GM21360 (cell line): ENCODE measurements around the gene GCDH.
"Not testable (repeated sequence)": the region's sequence is repeated elsewhere in the genome, so short reads cannot be mapped to it uniquely, and the experiment has no call there.

Experiments used
- ATAC-seq: cut with Tn5 transposase; IDR thresholded peaks from one replicate; pipeline ENCODE4 v1.9.1; 2021; ENCODE audit warnings: mild to moderate bottlenecking, moderate library complexity; ENCODE audit not compliant: unreplicated experiment

GCDH gene

DNA sequence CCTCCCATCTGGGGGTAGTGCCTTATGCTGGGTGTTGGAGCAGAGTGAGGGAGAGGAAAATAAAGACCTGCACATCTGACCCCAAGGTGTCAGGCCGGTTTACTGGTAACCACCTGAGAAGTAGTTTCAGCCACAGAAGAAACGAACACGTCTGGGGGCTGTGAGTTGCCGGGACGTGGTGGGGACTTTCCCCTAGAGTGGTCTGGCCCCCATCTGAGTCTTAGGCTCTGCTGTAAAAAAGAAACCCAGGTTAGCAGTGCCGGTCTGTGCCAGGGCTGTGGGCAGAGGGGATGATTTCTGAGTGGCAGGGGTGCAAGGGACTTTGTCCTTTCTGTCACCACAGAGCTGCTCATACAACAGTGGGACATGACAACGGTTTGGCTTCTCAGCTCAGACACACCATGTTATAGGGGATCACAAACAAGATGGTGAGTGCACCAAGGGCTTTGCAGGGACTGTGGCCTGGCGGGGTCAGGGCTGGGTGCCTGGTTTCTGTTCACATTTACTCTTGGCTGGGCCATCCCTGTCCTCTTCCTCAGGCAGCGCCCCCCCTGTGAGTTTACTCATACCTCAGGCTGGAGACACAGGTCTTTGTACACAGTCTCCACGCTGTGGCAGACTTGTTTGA lies 9.0 kb downstream of the GCDH start:
- no peak for ATAC-seq

- ATAC-seq = no peak
Measured at GRCh38 chr19:12907166-12907565, 16.2 kb downstream of the GCDH start.

- ATAC-seq = no peak
Measured at GRCh38 chr19:12912571-12912970, 21.6 kb downstream of the GCDH start.

DNA sequence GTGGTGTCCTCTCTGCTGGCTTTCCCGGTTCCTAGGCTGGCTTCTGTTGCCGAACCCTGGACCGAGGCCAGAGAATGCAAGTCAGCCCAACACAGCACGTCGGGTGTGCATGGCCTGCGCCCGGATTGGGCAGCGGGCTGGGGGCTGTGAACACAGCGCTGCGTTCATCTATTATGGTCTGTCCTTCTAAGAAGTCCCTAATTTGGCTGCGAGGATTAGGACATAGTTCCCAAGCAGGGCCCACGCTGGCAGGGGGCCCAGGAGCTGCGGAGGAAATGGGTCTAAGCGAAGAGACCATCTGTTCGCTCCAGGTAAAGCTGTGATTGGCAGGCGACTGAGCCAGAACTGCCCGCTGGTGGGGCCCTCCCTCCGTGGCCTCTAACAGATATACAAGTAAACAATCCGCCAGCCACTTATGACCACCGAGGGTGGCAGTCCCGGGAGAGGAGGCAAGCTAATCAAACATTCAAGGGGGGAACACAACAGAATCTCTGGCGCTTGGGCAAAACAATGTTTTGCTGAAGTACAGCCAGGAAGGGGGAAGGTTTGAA lies 22.1 kb downstream of the GCDH start:
- no peak for ATAC-seq

- ATAC-seq = no peak
Measured at GRCh38 chr19:12913851-12914690, 23.1 kb downstream of the GCDH start.

DNA sequence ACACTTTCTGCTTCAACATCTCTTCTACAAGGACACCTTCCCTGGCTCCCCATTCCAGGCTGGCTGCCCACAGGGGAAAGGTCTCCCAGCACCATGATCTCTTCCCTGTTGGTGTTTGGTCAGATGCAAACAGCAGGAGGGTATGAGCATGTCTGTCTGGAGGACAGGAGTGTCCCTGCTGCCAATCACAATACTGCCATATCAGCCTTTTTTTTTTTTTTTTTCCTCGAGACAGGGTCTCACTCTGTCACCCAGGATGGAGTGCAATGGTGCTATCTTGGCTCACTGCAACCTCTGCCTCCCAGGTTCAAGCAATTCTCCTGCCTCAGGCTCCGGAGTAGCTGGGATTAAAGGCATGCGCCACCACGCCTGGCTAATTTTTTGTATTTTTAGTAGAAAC lies 24.9 kb downstream of the GCDH start:
- not testable (repeated sequence) for ATAC-seq

GRCh38 chr19:12918253-12918652 lies 27.3 kb downstream of the GCDH start:
- ATAC-seq = no peak

- no peak for ATAC-seq
Measured at GRCh38 chr19:12921047-12921446, 30.1 kb downstream of the GCDH start.

- ATAC-seq = no peak
Measured at GRCh38 chr19:12922959-12923358, 32.0 kb downstream of the GCDH start.

DNA sequence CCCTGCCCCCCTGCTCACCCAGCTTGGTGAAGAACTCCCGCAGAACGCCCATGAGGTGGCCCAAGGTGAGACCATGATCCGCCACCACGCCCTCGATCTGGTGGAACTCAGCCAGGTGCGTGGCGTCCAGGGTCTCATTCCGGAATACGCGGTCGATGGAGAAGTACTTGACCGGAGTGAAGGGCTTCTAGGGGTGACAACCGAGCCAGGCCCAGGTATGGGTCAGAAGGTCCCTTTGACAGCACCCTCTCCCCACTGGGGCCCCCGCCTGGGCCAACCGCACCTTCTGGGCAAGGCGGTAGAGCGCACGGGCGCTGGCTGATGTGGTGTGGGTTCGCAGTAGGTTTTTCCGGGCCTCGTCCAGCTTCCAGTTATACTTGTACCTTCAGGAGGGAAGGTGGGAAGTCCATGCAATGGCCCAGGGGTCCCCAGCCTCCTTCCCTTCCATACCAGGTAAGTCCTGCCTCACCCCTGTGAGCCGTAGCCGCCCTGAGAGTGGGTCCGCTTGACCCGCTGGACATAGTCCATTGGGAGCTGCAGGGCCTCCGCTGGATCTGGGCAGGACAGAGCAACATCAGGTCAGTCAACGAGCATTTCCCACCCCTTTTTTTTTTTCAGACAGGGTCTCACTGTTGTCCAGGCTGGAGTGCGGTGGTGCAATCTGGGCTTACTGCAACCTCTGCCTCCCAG lies 33.8 kb downstream of the GCDH start:
- ATAC-seq = no peak

- no peak for ATAC-seq
Measured at GRCh38 chr19:12930002-12930645, 39.2 kb downstream of the GCDH start.

- no peak for ATAC-seq
Measured at GRCh38 chr19:12932392-12933286, 41.7 kb downstream of the GCDH start.

DNA sequence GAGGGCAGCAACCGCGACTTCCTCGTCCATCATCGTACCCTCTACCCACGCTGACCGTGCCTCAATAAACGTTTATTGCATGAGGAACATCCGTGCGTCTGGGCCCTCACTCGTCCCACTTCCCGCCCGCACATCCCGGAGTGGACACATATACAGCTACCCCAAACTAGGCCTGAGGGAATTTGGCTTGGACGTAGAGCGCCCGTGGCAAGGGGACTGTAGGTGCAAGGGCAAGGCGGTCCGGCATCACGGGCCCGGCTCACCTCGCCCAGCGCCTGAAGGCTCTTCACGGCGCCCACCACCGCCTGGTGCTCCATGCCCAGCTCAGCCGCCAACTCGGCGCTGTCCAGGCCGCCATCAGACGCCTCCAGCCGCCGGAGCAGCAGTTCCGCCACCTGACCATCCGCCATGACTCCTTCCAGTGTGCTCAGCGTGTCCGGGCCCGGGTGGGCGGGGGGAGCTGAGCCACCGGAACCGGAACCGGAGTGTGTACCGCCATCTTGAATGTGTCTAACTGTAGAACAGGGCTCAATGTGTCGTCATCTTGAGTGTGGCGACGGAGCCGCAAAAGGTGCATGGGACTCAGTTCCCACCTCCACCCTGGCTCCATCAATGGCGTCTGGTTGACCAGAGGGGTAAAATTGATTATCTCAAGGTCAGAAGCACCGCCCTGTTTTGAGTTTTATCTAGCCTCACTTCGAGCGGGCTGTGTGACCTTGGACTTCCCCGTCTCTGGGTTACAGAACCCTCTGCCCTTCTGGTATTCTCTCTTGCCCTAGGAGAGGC lies 42.5 kb downstream of the GCDH start, which contains the start of gene FARSA:
Gene FARSA (minus strand): TSS at position 425 of the 786 bp plus-strand sequence. CDS start 15 bp downstream, at position 410.
- ATAC-seq = no peak

GRCh38 chr19:12935071-12935470 lies 44.1 kb downstream of the GCDH start:
- ATAC-seq = no peak

DNA sequence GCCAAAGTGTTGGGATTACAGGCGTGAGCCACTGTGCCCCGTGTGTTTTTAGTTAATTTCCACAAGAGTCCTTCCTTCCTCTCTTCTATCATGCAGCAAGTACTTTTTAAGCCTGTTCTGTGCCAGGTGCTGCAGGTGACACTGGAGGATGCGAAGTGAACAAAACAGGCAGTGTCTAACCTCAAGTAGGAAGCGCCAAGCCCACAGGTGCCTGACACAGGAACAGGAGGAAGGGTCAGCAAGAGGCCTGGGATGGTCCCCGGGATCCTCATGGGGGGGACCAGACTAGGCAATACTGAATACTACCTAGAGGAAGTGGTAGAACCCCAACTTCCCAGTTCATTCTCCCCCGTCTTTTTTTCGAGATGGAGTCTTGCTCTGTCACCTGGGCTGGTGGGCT lies 45.6 kb downstream of the GCDH start:
- no peak for ATAC-seq

DNA sequence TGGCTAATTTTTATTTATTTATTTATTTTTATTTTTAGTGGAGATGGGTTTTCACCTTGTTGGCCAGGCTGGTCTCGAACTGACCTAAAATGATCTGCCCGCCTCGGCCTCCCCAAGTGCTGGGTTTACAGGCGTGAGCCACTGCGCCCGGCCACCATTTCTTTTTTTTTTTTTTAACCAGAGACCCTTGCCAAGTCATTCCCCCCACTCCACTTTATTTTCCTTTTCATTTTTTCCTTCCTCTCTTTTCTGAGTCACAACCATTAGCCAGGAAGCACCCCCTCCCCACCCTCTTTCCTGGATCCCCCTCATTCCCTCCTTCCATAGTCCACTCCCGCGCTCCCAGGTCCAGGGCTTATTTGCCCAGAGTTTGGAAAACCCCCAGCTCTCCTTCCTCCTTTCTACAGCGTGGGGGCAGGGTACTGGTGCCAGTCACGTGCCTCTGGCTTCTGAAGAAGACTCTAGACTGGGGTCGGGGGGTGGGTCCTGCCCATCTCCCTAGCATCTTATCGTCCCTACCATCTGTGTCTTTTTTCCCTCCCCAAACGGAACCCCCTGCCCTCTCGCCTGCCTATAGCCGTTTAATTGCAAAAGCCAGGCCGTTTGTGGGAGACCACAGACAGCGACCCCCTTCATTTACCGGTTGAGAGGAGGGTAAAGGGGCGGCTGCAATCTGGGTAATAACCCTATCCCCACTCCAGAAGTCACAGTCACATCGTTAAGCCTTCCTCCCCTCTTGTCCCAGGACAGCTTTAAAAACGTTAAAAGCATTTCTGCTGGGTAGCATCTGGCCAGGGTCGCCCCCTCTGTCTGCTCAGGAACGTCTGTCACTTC lies 46.4 kb downstream of the GCDH start:
- ATAC-seq = no peak

DNA sequence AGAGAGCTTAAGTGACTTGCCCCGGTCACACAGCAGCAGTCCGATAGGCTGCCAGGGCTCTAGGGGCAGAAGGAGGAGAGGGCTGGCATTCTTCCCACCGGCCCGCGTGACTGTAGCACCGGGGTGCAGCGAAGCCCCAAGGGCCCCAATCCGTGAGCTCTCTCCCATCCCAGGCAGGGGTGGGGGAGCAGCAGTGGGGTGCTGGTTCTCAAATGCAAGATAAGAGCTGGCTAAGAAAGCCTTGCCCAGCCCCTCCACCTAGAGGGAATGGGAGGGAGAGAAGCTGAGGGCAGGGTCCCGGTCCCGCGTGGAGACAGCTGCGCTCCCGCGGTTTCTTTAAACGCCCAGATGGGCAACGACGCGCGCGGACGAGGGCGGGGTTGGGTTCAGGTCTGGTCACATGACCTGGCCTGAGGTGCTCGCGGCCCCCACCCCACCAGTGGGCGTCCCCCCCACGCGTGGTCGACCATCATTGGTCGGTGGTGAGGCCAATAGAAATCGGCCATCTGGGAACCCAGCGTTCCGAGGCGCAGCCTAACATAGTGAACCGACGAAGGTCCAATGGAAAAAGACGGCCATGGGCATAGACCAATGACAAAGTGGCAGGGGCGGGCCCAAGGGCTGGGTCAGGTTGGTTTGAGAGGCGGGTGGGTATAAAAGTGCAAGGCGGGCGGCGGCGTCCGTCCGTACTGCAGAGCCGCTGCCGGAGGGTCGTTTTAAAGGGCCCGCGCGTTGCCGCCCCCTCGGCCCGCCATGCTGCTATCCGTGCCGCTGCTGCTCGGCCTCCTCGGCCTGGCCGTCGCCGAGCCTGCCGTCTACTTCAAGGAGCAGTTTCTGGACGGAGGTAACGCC lies 47.2 kb downstream of the GCDH start, which contains the start of gene CALR:
Gene CALR (plus strand): TSS at position 683 of the 852 bp plus-strand sequence. CDS start 71 bp downstream, at position 754.
- ATAC-seq = peak; percentile 74
